NOMO-1 (cell line): Measurements from ENCODE around the gene CLEC4A.
"Not testable (repeated sequence)": the region's sequence is repeated elsewhere in the genome, so short reads cannot be mapped to it uniquely, and the experiment has no call there.

Source experiments
- DNase-seq, 2 experiments: peaks; one replicate each; lab custom pipeline; 2025; ENCODE audit not compliant: unreplicated experiment in 2 of 2; lab: John Stamatoyannopoulos, UW

The CLEC4A gene

DNA sequence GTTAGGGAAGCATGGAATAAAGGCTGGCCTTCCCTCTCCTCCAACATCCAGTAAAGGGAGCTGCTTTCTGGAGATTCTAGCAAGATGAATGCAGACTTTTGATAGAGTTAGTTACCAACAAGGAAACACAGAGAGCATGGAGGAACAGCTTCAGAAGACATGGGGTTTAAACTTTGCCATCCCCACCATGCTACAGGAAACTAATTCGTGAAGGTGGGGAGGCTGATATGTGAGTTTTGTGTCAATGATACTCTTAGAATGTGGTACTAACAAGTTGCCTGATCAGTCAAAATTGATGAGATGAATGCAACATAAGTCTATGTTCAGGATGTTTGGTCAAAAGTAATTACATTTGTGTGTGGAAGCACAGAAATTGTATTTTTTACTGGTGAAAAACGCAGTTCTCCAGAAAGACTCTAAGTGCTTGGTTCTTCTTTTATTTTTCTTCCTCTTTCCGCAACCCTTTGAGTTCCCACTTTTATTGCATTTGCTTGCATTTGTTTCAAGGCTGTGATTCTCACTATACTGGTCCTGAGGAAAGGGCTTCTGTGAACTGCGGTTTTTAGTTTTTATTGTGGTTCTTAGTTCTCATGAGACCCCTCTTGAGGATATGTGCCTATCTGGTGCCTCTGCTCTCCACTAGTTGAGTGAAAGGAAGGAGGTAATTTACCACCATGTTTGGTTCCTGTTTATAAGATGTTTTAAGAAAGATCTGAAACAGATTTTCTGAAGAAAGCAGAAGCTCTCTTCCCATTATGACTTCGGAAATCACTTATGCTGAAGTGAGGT, at the start of gene CLEC4A:
TSS of gene CLEC4A (plus strand) at position 494 of the 789 bp plus-strand sequence. CDS start at position 756, 262 bp downstream.
- peak; percentile 63 to 92 for DNase-seq

DNA sequence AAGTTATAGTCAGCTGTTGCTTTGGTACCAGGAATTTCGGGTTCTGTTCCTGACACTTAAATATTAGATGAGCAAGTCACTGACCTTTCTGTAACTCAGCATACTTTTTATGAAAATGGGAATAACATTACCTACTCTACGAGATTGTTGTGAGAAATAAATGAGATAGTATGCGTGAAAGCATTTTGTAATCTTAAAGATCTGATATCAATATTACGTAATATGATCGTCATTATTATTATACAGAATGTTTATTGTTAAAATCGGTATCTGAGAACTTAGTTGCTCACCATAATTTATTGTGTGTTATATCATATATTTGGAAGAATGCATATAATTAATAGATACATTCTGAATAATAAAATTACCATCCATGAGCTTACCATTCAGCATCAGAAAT, 47.5 kb upstream of the CLEC4A start:
- DNase-seq = no peak

DNA sequence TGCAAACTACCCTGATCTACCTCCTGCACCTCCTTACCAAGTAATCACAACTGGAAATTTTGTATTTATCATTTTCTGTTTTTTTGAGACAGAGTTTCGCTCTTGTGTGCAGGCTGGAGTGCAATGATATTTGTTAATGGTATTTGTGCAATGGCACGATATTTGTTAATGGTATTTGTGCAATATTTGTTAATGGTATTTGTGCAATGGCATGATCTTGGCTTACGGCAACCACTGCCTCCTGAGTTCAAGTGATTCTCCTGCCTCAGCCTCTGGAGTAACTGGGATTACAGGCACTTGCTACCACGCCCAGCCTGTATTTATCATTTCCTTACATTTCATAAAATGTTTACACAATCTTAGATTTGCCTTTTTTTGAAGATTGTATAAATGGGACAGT, 47.1 kb upstream of the CLEC4A start:
- DNase-seq = no peak

DNA sequence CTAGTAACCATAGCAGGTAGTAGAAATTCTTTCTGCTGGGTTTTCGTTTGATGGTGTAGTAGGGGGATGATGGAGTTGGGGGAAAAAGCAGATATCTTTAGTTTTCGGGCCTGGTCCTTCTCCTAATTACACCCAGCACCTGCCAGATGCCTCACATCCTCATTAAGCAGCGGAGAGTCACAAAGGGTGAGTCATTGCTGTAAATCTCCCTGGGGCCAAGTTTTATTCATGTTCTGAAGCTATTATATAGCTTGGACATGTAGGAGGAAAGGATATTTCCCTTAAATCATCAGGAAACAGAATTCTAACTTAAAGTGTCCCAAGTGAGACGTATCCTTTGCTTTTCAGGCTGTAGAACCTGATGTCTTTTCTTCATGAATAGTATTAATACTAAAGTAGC, 46.2 kb upstream of the CLEC4A start:
- peak in 1 of 2 experiments; percentile 42 for DNase-seq

DNA sequence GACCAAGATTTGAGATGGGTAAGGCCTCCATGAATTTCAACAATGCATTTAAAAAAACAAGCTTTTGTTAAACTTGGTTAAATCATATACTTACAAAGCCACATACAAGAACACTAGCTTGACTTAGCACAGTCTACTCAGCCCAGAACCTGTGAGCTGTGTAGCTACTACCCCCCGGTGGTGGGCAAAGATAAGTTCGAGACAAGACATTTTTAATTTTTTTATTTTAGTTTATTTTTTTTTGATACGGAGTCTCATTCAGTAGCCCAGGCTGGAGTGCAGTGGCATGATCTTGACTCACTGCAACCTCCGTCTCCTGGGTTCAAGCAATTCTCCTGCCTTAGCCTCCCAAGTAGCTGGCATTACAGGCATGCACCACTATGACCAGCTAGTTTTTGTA, 45.0 kb upstream of the CLEC4A start:
- peak in 1 of 2 experiments; percentile 48 for DNase-seq

DNA sequence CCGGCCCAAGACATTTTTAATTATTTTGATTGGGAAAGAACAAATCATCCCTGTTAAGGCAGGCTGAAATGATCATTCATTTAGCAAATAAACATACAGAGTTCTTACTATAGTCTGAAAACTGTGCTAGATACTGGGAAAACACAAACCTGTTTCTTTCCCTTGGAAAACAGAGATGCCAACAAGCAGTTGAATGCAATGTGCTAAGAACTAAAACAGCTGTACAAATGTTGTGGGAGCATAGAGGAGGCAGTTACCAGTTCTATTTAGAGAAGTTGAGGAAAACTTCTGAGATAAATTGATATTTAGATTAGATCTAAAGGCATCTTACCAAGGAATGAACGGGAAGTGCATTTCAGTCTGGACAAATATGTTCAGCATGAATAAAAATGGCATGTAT, 44.5 kb upstream of the CLEC4A start:
- DNase-seq = no peak

DNA sequence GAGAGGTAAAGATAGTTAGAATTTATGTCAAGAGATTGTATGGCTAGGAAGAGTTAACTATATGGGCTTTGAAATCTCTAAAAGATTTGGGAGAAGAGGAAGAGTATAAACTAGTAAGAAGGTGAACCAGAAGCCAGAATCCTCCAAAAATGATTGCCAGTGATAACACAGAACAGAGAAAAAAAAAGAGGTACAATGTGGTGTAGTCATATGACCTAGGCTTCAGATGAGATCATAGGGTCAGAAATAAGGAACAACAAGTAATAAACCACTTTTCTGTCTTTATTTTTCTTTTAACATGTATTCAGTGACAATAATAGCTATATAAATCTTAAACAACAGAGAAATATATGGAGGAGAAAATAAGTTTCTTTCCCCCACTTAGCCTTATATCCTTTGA, 43.3 kb upstream of the CLEC4A start:
- DNase-seq = peak in 1 of 2 experiments; percentile 78

DNA sequence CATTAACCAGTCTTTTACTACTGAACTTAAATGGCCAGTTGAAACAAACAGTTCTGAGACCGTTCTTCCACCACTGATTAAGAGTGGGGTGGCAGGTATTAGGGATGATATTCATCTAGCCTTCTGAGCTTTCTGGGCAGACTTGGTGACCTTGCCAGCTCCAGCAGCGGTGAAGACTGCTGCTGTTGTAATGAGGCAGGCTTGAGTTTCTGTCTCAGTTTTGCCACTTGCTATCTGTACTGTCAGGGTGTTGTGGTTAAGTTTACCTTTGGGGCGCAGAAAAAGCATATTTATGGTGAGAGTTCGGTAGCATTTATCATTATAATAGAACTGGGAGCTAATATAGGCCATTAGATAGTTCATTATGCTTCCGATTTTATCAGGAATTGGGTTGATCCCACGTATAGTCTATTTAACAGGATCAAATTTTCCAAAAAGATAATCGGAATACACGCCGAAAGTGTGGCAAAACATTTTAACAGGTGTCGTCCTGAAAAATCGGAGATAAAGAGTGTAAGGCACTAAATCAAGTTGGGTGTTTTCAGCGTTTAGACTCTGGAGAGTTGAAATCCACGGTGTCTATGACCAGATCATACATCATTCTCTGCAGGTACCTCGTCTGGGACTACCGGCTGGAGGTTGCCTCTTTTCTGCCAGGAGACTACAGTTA, 42.0 kb upstream of the CLEC4A start:
- no peak for DNase-seq

DNA sequence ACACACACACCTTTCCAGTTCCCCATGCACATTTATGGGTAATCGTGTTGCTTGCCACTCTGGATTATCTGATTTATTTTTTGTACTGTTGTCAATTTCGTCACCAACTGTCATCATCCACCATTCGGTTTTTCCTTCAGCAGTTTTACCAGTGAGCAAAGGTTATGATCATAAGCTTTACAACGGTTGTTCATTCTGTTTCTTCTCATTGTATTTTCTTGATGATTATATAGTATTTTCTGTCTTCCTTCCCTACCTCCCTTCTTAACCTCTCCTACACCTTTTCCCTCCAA, 40.7 kb upstream of the CLEC4A start:
- no peak for DNase-seq

DNA sequence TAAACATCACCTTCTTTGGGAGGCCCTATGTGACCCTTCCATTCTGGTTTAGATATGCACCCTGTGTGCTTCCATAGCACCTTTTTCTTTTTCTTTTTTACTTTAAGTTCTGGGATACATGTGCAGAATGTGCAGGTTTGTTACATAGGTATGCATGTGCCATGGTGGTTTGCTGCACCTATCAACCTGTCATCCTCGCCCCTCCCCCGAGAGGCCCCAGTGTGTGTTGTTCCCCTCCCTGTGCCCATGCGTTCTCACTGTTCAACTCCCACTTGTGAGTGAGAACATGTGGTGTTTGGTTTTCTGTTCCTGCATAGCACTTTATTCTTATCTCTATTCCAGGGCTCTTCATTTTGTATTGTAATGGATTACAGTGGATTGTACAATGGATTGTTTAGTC, 39.1 kb upstream of the CLEC4A start:
- DNase-seq = not testable (repeated sequence)

DNA sequence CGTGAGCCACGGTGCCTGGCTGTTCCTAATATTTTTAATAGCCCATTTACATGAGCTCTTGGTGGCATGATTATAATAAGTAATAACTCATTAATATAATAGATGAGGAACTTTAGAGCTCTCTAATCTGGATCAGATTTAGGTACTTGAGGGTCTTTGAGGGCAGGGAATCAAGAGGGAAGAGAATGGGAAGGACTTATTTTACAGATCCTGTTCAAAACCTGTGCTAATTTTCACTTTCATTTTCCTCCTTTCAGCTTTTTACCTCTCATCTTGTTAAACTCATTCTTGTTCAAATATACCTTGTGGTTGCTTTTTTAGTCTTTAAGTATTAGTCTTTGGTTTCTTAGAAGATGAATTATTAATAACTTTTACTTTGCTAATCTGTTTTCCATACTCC, 35.8 kb upstream of the CLEC4A start:
- DNase-seq = no peak

DNA sequence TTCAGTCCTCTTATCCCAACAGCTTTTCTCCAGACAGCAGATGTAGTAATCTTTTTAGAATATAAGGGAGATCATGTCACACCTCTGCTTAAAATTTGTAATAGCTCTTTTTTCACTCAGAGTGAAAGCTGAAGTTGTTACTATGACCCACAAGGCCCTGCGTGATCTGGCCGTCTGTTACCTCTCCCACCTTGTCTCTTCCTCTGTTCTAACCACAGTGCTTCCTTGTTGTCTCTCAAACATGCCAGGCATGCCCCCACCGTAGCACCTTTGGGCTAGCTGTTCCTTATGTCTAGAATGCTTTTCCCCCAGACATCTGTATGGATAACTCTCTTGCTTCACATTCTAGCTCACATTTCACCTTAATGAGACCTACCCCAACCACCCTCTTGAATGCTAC, 34.8 kb upstream of the CLEC4A start:
- no peak for DNase-seq

DNA sequence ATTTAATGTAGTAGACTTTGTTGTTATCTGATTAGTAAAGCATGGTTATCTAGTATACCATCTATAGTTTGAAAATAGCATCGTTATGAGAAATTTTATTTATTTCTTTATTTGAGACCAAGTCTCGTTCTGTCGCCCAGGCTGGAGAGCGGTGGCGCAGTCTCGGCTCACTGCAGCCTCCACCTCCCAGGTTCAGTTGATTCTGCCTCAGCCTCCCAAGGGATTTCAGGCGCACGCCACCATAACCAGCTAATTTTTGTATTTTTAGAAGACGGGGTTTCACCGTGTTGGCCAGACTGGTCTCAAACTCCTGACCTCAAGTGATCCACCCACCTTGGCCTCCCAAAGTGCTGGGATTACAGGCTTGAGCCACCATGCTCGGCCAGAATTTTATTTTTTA, 34.1 kb upstream of the CLEC4A start:
- not testable (repeated sequence) for DNase-seq

DNA sequence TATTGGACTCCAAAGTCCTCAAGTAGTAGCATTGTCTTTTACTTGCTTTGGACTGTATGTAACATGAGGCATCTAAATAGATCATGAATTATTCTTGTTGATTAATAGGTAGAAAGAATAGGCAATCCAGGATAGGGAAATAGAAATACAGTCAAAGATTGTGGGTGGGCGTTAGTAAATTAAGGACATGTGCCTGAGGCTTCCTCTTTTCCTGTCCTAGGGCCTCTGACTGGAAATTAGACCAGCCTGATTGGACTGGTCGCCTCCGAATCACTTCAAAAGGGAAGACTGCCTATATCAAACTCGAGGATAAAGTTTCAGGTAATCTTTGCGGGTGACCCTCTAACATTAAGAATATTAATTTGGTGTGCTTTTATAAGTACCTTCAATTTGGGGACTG, 33.7 kb upstream of the CLEC4A start:
- DNase-seq = no peak

DNA sequence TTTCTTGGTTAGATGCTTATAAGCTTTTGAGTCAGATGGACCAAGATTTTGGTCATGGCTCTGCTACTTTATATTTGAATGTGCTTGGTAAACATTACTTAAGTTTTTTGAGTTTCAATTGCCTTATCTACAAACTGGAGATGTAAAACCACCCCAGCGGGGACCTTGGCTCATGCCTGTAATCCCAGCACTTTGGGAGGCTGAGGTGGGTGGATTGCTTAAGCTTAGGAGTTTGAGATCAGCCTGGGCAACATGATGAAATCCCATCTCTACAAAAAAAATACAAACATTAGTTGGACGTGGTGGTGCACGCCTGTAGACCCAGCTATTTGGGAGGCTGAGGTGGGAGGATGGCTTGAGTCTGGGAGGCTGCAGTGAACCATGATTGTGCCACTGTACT, 30.1 kb upstream of the CLEC4A start:
- no peak for DNase-seq

DNA sequence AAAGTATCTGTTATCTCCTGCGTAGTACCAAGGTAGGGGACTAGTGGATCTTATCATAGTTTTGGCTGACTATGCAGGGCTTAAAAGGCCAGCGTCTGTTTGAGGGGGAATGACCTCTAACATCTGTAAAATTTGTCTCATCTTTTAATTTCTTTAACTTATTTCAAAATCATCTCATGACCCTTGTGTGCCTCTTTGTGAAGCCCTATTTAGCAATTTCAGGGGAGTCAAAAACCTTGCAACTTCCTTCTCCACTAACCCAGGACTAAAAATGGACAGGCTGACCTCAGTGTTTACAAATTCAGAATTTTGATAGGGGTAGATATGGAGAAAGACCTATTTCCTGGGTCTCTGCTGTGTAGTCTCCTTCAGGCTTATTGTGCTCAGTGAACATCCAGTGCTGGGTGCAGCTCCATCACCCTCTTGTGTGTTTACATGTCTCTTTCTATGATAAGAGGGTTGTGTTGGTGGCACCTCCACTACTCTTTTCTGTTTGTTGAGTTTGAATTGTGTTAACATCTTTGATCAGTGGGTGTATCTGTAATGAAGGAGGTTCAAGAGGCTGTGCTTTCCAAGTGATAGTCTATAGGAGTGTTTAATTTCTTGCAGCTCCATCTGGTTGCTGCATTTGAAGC, 27.0 kb upstream of the CLEC4A start:
- DNase-seq = peak in 1 of 2 experiments; percentile 42

DNA sequence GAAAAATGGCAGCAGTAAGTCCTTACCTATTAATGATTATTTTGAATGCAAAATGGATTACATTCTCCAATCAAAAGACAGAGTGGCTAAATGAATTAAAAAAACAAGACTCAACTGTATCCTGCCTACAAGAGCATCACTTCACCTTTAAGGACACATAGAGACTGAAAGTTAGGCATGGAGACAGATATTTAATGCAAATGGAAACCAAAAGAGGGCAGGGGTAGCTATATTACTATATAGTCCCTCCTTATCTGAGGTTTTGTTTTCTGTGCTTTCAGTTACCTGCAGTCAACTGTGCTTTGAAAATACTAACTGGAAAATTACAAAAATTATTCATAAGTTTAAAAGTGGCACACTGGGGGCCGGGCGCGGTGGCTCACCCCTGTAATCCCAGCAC, 24.2 kb upstream of the CLEC4A start:
- DNase-seq = no peak

DNA sequence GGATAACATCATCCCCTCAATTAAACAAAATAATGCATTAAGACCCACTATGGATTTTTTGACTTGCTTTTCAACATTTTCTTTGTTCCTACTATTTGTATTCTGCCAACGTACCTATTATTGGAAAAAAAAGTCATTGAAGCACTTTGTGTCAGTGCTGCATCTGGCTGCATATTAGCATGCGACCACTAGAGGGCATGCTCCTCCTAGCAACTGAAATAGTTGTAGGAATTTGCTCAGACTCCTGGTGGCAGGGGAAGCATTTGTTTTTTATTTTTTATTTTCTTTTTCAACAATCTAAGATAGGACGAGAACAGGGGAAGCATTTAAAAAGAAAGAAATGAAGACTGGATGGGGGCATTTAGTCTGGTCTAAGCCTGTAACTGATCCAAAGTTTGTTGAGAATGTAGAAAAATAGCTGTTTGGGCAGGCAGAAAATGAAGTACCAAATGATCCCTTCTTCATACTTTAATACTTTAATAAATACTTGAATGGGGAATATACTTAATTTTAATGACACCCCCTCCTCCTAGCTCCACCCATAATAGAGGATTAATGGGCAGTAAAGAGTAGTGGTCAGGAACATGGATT, 14.5 kb upstream of the CLEC4A start:
- peak; percentile 26 to 72 for DNase-seq

DNA sequence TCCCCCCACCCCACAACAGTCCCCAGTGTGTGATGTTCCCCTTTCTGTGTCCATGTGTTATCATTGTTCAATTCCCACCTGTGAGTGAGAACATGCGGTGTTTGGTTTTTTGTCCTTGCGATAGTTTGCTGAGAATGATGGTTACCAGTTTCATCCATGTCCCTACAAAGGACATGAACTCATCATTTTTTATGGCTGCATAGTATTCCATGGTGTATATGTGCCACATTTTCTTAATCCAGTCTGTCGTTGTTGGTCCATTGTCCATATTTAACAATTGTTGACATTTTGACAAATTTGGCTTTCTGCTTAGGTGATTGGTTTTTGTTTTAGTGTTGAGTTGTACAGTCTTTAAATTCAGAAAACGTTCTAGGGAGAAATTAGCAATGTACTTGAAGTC, 10.3 kb upstream of the CLEC4A start:
- not testable (repeated sequence) for DNase-seq

DNA sequence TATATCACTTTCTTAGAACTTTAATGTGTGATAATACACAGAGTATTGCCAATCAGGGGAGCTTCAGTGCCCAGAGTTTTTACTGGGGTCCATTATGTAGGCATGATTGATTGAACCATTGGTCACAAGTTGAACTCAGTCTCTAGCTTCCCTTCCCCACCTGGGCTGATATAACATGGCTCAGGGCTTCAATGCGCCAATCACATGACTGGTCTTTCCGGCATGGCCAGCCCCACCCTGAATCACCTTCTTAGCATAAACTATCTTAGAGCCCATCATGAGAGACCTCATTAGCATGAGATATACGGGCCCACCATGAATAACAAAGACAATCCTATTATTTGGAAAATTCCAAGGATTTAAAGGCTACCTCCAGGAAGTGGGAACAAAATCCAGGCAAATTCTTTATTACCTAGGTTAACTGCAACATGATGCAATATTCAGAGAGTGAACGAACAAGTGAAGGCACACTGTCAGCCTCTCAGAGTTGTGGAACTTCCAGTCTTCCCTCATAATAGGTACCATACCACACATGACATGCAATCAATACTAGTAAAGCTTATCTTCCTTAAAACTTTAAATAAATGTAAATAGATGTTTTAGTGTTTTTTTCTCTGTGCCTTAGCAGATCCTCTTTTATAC, 3.2 kb upstream of the CLEC4A start:
- no peak for DNase-seq

DNA sequence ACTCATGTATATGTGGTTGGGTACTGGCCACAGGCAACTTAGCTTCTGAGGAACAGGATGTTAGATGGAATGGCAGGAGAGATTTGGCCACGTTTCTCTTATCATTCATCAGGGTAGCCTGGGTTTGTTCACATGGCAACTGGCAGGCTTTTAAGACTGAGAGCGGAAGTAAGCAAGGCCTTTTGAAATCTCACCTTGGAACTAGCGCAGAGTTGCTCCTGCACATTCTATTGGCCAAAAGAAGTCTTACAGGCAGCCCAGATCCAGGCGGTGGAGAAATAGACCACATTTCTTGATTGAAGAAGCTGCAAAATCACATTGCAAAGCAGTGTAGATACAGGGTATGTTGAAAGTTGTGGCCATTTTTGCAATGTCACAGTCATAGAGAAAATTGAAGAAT, 3.7 kb downstream of the CLEC4A start:
- DNase-seq = peak; percentile 69 to 89
